Stimulated activated CD4-positive, alpha-beta T cell treated with anti-CD3 and anti-CD28 coated beads, TNF-alpha, amount 100 ng/mL, for 4 hours (primary cell): ENCODE results near the gene PRR35.

Experiments used
- DNase-seq, 3 experiments: peaks; one replicate each; pipeline ENCODE4 v3.0.0-alpha.2; 2020; ENCODE audit warnings: low read depth in 3 of 3

PRR35 gene

DNA sequence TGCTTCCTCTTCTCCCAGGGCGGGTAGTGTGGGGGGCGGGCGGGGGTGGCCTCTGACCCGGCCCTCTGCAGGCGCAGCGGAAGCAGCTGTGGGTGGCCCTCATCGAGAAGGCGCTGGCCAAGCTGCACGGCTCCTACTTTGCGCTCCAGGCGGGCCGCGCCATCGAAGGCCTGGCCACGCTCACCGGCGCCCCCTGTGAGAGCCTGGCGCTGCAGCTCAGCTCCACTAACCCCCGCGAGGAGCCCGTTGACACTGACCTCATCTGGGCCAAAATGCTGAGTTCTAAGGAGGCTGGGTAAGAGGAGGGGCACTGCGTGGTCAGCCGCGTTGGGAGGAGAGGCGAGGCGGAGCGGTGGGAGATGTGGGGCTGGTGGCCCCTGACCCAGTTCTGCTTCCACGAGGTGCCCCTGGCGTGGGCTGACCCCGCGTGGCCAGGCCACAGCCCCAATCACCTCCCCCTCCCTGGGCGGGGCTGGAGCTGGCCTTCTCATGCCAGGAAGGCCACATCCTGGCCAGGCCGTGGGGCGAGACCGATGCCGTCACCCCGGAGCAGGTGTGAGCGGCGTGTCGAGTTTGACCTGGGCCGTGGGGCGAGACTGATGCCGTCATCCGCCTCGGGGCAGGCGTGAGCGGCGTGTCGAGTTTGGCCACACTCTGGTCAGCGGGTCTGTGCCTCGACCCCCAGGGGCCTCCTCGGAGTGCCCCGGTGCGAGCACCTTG lies 10.5 kb upstream of the PRR35 start:
- no peak for DNase-seq

- no peak for DNase-seq
These were observed 9.0 kb upstream of the PRR35 start for GRCh38 chr16:551210-551609.

DNA sequence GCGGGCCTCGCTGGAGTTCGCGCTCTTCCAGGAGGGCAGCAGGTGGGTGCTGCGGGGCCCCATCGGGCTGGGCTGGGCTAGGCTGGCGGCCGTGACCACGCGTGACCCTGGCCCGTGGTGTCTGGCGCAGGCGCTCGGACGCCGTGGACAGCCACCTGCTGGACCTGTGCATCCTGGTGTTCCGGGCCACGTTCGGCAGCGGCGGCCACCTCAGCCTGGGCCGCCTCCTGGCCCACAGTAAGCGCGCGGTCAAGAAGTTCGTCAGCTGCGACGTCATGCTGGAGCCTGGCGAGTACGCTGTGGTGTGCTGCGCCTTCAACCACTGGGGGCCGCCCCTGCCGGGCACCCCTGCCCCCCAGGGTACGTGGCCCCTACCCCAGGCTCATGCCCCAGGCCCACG lies 8.0 kb upstream of the PRR35 start:
- DNase-seq = no peak

DNA sequence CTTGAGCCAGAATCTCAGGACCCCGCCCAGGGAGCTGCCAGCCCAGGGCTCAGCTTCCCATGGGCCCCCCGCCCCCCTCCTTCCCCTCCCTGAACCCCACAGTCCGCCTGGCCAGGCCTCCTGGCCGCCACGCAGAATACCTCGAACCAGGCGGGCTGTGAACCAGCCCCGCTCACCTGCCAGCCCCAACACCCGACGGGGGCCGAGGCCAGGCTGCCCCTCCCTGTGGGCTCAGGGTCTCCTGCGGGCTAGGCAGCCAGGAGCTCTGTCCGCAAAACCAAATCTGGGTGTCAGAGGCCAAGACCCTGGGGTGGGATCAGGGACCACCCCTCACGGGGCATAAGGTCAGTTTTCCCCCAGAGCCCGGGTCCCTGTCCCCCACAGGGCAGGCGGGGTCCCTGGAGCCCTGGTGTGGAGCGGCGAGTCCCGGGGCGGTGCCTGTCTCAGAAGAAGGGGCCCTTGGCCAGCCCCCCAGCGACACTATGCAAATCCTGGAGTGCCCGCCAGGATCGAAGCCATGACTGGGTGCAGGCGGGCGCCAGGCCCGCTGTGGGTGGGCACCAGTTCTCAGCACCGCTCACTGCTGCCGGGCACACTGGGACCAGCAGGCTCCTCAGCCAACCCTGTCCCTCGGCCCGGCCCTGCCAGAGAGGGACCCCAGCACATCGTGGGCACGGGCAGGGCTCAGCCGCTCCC lies 6.4 kb upstream of the PRR35 start:
- no peak for DNase-seq

DNA sequence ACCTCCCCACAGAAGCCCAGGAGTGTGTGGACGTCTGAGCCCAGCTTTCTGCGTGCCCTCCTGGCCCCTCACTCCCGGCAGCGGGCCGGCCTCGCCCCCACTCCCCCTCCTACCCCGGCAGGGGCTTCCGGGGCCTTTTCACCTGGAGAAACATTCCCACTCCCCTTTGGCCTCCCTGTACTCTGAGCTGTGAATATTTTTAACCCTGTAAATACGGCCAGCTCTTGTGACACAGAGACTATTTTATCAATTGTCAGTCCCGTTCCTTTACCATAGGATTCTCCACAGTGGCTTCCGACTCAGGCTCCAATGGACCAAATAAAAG lies 5.9 kb upstream of the PRR35 start:
- no peak for DNase-seq

DNA sequence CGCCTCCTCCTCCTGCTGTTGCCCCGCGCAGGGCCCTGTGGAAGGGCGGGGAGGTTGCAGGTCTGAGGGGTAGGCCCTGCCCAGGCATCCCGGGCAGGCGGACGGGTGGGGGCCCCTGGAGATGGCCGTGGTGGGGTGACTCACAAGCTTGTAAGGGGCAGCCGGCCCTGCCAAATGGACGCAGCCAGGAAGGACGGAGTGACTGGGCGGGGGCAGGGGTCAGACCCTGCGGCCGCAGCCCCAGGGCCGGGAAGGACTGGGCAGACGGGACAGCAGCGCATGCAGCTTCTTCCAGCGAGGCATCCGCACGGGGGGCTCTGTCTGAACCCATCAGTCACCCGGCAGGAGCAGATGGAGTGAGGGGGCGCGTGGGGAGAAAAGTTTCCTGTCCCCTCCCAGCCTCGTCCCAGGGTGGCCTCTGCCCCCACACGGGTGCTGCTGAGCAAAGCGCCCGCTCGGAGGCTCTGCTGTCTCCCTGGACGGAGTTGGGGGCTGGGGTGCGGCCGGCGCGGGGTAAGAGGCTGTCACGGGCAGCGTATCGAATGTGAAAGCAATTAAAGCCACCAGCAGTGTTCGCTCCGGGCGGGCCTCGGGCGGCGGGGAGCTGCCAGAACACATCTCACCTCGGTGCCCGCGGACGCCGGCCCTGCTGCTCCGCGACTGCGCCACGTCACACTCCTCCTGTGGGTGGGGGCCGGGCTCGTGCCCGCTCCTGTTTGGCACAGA lies 5.4 kb upstream of the PRR35 start:
- DNase-seq = no peak

- DNase-seq = no peak
These were observed 4.4 kb upstream of the PRR35 start for GRCh38 chr16:555528-556473.

DNA sequence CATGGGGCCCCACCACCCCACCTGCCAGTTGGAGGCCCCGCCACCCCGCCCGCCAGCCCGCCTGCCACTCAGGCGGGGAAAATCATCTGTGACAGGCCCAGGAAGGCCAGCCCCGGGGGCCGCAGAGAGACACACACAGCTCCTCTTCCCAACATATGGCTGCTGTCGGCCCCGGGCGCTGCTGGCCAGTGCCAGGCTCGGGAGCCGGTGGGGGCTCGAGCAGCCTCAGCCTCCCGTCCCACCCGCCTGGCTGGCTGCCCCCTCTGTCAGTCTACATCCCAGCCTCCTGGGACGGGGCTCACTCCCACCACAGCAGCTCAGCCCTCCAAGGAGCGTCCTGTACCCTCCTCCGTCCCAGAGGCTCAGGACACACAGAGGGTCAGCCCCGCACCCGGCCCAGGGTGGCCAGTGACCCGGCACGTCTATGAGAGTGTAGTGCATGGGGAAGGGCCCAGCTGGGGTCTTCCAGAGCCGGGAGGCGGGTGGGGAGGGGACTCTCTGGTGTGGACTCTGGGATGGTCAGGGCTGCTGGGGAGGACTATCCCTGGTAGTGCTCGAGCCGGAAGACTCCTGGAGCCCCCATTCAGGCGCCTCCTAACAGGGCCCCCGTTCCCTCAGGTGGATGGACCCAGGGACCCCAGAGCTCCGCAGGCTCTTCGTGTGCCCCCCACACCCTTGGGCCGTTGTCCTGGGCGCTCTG lies 3.6 kb upstream of the PRR35 start:
- DNase-seq = no peak

DNA sequence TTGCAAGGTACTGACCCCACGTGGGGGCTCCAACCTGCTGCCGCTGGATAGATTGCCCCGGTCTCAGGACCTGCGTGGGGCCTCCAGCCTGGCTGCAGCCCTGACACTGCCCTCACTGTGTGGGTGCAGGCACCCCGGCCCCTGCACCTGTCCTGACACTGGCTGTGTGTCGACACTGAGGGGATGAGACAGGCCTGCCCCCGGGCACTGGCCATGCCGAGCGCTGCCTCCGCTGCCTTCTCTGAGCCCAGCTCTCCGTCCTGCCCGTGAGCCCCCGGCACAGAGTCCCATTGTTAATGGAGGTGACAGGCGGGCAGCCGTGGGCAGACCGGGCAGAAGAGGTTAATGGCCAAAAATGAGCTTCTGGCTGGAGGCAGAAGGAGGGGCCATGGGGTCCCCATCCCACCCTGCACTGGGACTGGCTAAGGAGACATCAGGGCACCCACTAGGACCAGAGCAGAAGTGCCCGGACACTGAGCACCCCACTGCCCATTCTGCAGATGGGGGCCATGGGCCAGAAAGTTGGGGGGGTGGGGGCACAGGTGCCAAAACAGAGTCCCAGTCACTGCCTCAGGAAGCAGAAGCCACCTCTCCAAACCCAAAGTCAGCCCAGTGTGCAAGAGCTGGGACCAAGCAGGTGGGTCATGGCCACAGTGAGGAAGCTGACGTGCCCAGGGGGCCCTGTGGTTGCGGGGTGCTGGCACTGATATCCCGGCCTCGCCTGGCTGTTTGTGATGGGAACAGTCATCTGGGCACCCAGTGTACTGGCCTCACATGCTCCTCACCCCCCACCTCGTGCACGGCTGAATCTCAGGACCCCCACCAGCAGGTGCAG lies 2.5 kb upstream of the PRR35 start:
- DNase-seq = no peak

- no peak for DNase-seq
These were observed 1.7 kb upstream of the PRR35 start for GRCh38 chr16:558298-559020.

DNA sequence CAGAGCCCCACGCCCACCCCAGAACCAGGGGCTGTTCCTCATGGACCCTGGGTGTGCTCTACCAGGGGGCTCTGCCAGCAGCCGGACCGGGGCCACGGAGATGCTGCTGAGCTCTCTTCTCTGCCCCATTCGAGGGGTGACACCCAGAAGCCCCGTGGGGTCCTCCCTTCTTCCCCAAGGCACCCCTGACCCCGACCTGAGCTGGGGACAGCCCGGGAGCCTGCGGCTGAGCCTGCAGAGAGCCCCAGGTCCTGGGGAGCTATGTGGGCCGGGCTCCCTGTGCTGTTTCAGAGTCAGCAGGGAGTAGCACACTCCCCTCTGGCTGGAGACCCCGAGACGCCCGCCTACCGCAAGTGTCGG lies 1.2 kb upstream of the PRR35 start:
- DNase-seq = no peak

GRCh38 chr16:559411-560203 lies 587 bp upstream of the PRR35 start:
- DNase-seq = no peak

GRCh38 chr16:560701-561412 lies 663 bp downstream of the PRR35 start:
- no peak for DNase-seq

- no peak for DNase-seq
These were observed 1.2 kb downstream of the PRR35 start for GRCh38 chr16:561413-561794.

- no peak for DNase-seq
These were observed 2.1 kb downstream of the PRR35 start for GRCh38 chr16:561957-562938.

GRCh38 chr16:563072-563644 lies 3.0 kb downstream of the PRR35 start:
- DNase-seq = no peak
